ENCODE results near the gene RAI1. TPM values are rescaled to one million over a fixed set of nuclear protein-coding genes. Genes with fewer than 3 reads are reported as not detected.

RAI1 gene
- total RNA-seq, 2 experiments from 2014 or later: 10.5 to 11.0 TPM

DNA sequence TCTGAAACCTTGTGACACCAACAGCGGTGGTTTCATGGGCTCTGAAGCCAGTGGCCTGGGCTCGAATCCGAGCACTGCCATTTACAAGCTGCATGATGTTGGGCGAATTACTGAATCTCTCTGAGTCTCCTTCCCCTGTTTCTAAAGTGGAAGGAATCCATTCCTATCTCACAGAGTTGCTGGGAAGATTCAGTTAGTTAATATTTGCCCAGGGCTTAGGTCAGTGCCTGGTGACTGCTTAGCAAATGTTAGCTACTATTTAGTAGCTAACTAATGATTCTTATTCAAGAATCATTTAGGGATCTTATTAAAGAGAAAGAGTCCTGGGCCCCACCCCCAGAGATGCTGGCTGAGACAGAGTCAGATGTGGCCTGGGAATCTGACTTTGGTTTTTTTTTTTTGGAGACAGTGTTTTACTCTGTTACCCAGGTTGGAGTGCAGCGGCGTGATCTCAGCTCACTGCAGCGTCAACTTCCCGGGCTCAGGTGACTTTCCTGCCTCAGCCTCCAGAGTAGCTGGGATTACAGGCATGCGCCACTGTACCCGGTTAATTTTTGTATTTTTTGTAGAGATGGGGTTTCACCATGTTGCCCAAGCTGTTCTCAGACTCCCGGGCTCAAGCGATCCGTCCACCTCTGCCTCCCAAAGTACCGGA lies 33.6 kb upstream of the RAI1 start:
- CTCF ChIA-PET: interaction anchor here (0.6 kb wide), 1 partner anchor 22 kb away, joined by 3 read pairs; no protein-coding TSS in a partner anchor
- H3K9me3 Mint-ChIP-seq: peaks cover 5% of the 10 kb centered on the region
- no peaks in the 10 kb centered on the region for H3K36me3 Mint-ChIP-seq
- intact Hi-C loops (cut with micrococcal nuclease): no loop called here
- no peaks in the 10 kb centered on the region for H3K4me1 Mint-ChIP-seq (ENCODE audit: low read depth)
- peaks cover 5% of the 10 kb centered on the region for H3K27me3 Mint-ChIP-seq
- H3K27ac Mint-ChIP-seq: no peak overlapping the region
- no peak overlapping the region for H3K4me3 Mint-ChIP-seq
- POLR2A ChIA-PET: no interaction called here
- no peak for DNase-seq

DNA sequence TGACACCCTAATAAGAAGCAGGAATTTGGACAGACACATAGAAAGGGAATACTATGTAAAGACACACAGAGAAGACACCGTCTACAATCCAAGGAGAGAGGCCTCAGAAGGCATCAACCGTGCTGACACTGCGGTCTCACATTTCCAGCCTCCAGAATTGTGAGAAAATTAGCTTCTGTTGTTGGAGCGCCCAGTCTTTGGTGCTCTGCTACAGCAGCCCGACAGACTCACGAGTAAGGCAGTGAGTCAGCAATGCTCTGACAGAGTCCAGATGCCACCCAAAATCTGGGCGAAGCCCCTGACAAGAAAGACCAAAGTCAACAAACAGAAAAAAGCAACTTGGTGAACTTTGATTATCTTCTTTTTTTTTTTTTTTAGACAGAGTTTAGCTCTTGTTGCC lies 32.5 kb upstream of the RAI1 start:
- CTCF ChIA-PET: no interaction called here
- H3K9me3 Mint-ChIP-seq: peaks cover 5% of the 10 kb centered on the region
- H3K27ac Mint-ChIP-seq: no peak overlapping the region
- no peaks in the 10 kb centered on the region for H3K4me1 Mint-ChIP-seq (ENCODE audit: low read depth)
- intact Hi-C loops (cut with micrococcal nuclease): no loop called here
- no peak overlapping the region for H3K4me3 Mint-ChIP-seq
- no peak for DNase-seq
- POLR2A ChIA-PET: no interaction called here
- H3K27me3 Mint-ChIP-seq: peaks cover 5% of the 10 kb centered on the region
- no peaks in the 10 kb centered on the region for H3K36me3 Mint-ChIP-seq

DNA sequence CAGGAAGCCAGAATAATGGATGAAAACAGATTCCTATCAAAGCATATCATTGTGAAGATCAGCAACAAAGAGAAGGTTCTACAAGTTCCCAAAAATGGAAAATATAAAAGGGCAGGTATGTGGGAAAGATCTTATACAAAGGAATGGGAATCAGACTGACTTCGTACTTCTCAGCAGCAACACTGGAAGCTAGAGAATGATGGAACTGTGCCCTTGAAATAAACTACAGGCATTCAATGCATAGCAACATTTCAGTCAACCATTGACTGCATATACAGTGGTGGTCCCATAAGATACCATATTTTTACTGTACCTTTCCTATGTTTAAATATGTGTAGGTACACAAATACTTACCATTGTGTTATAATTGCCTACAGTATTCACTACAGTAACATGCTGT lies 30.3 kb upstream of the RAI1 start:
- ChIA-PET POLR2A (no interaction called here), CTCF (interaction anchor here (1.9 kb wide), 1 partner anchor 9 kb away, joined by 11 read pairs; no protein-coding TSS in a partner anchor)
- H3K27ac Mint-ChIP-seq: no peak overlapping the region
- intact Hi-C loops (cut with micrococcal nuclease): no loop called here
- peaks cover 5% of the 10 kb centered on the region for H3K9me3 Mint-ChIP-seq
- H3K4me3 Mint-ChIP-seq: no peak overlapping the region
- H3K27me3 Mint-ChIP-seq: no peaks in the 10 kb centered on the region
- no peaks in the 10 kb centered on the region for H3K4me1 Mint-ChIP-seq (ENCODE audit: low read depth)
- no peaks in the 10 kb centered on the region for H3K36me3 Mint-ChIP-seq
- DNase-seq: no peak

DNA sequence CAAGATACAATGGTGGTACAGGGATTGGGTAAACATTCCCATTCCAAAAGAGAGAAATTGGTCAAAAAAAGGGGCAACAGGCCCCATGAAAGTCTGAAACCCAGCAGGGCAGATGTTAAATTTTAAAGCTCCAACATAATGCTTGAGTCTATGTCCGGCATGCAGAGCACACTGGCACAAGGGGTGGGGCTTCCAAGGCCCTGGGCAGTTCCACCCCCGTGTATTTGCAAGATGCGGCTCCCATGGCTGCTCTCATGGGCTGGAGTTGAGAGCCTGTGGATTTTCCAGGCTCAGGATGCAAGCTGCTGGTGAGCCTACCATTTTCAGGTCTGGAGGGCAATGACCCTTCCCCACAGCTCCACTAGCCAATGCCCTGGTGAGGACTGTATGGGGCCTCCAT lies 27.9 kb upstream of the RAI1 start:
- no peaks in the 10 kb centered on the region for H3K27me3 Mint-ChIP-seq
- CTCF ChIA-PET: interaction anchor here (1.2 kb wide), 1 partner anchor 12 kb away, joined by 4 read pairs; no protein-coding TSS in a partner anchor
- POLR2A ChIA-PET: no interaction called here

DNA sequence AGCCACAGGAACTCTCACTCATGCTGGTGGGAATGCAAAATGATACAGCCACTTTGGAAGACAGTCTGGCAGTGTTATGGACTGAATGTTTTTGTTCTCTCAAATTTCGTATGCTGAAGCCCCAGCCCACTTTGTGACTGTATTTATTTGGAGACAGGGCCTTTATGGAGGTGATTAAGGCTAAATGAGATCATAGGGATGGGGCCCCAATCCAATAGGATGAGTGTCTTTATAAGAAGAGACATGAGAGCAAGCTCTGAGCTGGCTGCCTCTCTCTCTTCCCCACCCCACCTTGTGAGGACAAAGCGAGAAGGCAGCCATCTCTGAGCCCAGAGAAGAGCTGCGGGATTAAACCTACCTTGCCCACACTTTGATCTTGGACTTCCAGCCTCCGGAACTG lies 21.9 kb upstream of the RAI1 start:
- POLR2A ChIA-PET: no interaction called here
- intact Hi-C loops (cut with micrococcal nuclease): no loop called here
- H3K4me3 Mint-ChIP-seq: no peak overlapping the region
- H3K27me3 Mint-ChIP-seq: no peaks in the 10 kb centered on the region
- H3K4me1 Mint-ChIP-seq (ENCODE audit: low read depth): peaks cover 12% of the 10 kb centered on the region
- DNase-seq: no peak
- H3K9me3 Mint-ChIP-seq: peaks cover 13% of the 10 kb centered on the region
- no peak overlapping the region for H3K27ac Mint-ChIP-seq
- H3K36me3 Mint-ChIP-seq: peaks cover 2% of the 10 kb centered on the region
- CTCF ChIA-PET: interaction anchor here (0.6 to 0.9 kb wide), 3 partner anchors 210 to 317 kb away, joined by 3 read pairs; no protein-coding TSS in a partner anchor

More for the DNA sequence above, 27.9 kb upstream of the RAI1 start:
- Mint-ChIP-seq H3K9me3 (peaks cover 5% of the 10 kb centered on the region), H3K4me1 (ENCODE audit: low read depth) (no peaks in the 10 kb centered on the region), H3K4me3 (no peak overlapping the region), H3K36me3 (no peaks in the 10 kb centered on the region), H3K27ac (no peak overlapping the region)
- DNase-seq: no peak
- intact Hi-C loops (cut with micrococcal nuclease): no loop called here

DNA sequence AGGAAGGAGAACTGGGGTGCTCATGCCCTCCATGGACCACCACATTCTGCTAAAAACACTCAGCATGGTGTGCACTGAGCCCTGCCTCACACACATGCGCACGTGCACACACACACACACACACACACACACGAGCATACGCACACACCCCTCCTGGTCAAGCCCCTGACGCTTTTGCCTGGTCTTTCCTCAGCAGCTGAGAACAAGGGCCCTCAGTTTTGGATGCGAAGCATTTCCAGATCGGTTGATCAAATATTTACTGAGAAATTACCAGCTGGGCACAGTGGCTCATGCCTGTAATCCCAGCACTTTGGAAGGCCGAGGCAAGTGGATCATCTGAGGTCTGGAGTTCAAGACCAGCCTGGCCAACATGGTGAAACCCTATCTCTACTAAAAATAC lies 20.1 kb upstream of the RAI1 start:
- H3K27me3 Mint-ChIP-seq: no peaks in the 10 kb centered on the region
- H3K9me3 Mint-ChIP-seq: peaks cover 13% of the 10 kb centered on the region
- no peak for DNase-seq
- POLR2A ChIA-PET: no interaction called here
- H3K4me1 Mint-ChIP-seq (ENCODE audit: low read depth): peaks cover 12% of the 10 kb centered on the region
- H3K4me3 Mint-ChIP-seq: no peak overlapping the region
- intact Hi-C loops (cut with micrococcal nuclease): no loop called here
- peaks cover 2% of the 10 kb centered on the region for H3K36me3 Mint-ChIP-seq
- CTCF ChIA-PET: interaction anchor here (0.8 to 1.0 kb wide), 2 partner anchors 19 to 165 kb away, joined by 3 to 6 read pairs; partner anchors contain the start of gene RASD1
- H3K27ac Mint-ChIP-seq: no peak overlapping the region

DNA sequence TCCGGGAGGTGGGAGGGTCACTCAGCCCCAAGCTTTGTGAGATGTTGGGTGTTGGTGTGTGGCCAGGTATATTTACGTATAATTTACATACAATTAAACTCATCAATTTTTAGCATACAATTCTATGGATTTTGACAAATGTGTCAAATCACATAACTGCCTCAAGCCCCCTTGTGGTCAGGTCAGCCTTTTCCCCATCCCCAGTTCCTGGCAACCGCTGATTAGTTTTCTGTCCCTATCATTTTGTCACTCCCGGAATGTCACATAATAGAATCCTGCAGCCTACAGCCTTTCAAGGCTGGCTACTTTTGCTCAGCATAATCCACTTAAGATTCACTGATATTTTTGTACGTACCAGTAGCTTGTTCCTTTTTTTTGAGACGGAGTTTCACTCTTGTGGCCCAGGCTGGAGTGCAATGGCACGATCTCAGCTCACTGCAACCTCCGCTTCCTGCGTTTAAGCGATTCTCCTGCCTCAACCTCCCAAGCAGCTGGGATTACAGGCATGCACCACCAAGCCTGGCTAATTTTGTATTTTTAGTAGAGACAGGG lies 19.3 kb upstream of the RAI1 start:
- no peak overlapping the region for H3K27ac Mint-ChIP-seq
- no peak overlapping the region for H3K4me3 Mint-ChIP-seq
- peaks cover 13% of the 10 kb centered on the region for H3K9me3 Mint-ChIP-seq
- peaks cover 2% of the 10 kb centered on the region for H3K36me3 Mint-ChIP-seq
- intact Hi-C loops (cut with micrococcal nuclease): no loop called here
- no peak for DNase-seq
- ChIA-PET POLR2A (no interaction called here), CTCF (interaction anchor here (0.8 to 1.0 kb wide), 2 partner anchors 20 to 166 kb away, joined by 3 to 6 read pairs; partner anchors contain the start of gene RASD1)
- no peaks in the 10 kb centered on the region for H3K27me3 Mint-ChIP-seq
- H3K4me1 Mint-ChIP-seq (ENCODE audit: low read depth): peaks cover 12% of the 10 kb centered on the region

- POLR2A ChIA-PET: interaction anchor here (0.6 kb wide), 1 partner anchor 18 kb away, joined by 3 read pairs; no protein-coding TSS in a partner anchor
- CTCF ChIA-PET: interaction anchor here (1.0 to 2.2 kb wide), 2 partner anchors 9 to 22 kb away, joined by 3 to 5 read pairs; no protein-coding TSS in a partner anchor
- intact Hi-C loops (cut with micrococcal nuclease): no loop called here
- peaks cover 12% of the 10 kb centered on the region for H3K4me1 Mint-ChIP-seq (ENCODE audit: low read depth)
- H3K9me3 Mint-ChIP-seq: peaks cover 13% of the 10 kb centered on the region
- no peak overlapping the region for H3K27ac Mint-ChIP-seq
- peak overlapping the region; percentile 21 for H3K4me3 Mint-ChIP-seq
- peaks cover 2% of the 10 kb centered on the region for H3K36me3 Mint-ChIP-seq
- H3K27me3 Mint-ChIP-seq: no peaks in the 10 kb centered on the region
- DNase-seq: peak; percentile 79
Measured at GRCh38 chr17:17663160-17664063, 17.8 kb upstream of the RAI1 start.

GRCh38 chr17:17664064-17664452 lies 17.2 kb upstream of the RAI1 start:
- DNase-seq: no peak
- intact Hi-C loops (cut with micrococcal nuclease): no loop called here
- peaks cover 2% of the 10 kb centered on the region for H3K36me3 Mint-ChIP-seq
- no peak overlapping the region for H3K4me3 Mint-ChIP-seq
- ChIA-PET CTCF (interaction anchor here (1.0 to 2.2 kb wide), 2 partner anchors 8 to 22 kb away, joined by 3 to 5 read pairs; no protein-coding TSS in a partner anchor), POLR2A (interaction anchor here (0.6 kb wide), 1 partner anchor 18 kb away, joined by 3 read pairs; no protein-coding TSS in a partner anchor)
- peaks cover 12% of the 10 kb centered on the region for H3K4me1 Mint-ChIP-seq (ENCODE audit: low read depth)
- no peak overlapping the region for H3K27ac Mint-ChIP-seq
- no peaks in the 10 kb centered on the region for H3K27me3 Mint-ChIP-seq
- H3K9me3 Mint-ChIP-seq: peaks cover 8% of the 10 kb centered on the region

- intact Hi-C loops (cut with micrococcal nuclease): no loop called here
- POLR2A ChIA-PET: no interaction called here
- no peak overlapping the region for H3K27ac Mint-ChIP-seq
- CTCF ChIA-PET: interaction anchor here (1.2 to 1.7 kb wide), 3 partner anchors 13 to 254 kb away, joined by 3 to 7 read pairs (median 4); no protein-coding TSS in a partner anchor
- peaks cover 12% of the 10 kb centered on the region for H3K4me1 Mint-ChIP-seq (ENCODE audit: low read depth)
- DNase-seq: no peak
- no peak overlapping the region for H3K4me3 Mint-ChIP-seq
- no peaks in the 10 kb centered on the region for H3K27me3 Mint-ChIP-seq
- H3K9me3 Mint-ChIP-seq: no peaks in the 10 kb centered on the region
- H3K36me3 Mint-ChIP-seq: no peaks in the 10 kb centered on the region
Measured at GRCh38 chr17:17665255-17665654, 16.0 kb upstream of the RAI1 start.

DNA sequence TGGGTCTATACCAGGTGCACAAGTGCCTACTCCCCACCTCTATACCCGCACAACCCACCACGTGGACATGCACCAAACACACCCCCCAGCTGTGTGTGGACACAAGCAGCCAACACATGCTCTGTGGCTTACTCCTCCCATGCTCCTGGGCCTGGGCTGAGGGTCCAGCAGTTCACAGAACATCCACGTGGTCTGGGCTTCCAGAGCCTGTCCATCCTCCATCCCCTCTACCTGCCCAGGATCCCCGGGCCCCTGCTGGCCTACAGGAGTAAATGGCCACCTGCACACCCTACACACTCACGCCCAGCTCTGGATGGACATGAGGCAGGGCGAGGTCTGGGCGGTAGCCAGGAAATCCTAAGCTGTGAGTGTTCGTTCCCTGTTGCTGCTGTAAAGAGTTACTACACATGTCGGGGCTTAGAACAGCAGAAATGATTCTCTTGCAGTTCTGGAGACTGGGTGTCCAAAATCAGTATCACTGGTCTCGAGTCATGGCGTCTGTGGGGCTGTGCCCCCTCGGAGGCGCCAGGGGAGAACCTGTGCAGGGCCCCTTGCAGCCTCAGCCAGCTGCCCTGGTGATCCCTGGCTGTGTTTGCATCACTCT lies 15.0 kb upstream of the RAI1 start:
- CTCF ChIA-PET: interaction anchor here (1.2 to 1.7 kb wide), 4 partner anchors 14 to 253 kb away, joined by 3 to 7 read pairs (median 4); no protein-coding TSS in a partner anchor
- H3K27me3 Mint-ChIP-seq: no peaks in the 10 kb centered on the region
- H3K4me3 Mint-ChIP-seq: no peak overlapping the region
- H3K4me1 Mint-ChIP-seq (ENCODE audit: low read depth): peaks cover 12% of the 10 kb centered on the region
- POLR2A ChIA-PET: no interaction called here
- no peaks in the 10 kb centered on the region for H3K9me3 Mint-ChIP-seq
- no peak overlapping the region for H3K27ac Mint-ChIP-seq
- DNase-seq: no peak
- no peaks in the 10 kb centered on the region for H3K36me3 Mint-ChIP-seq
- intact Hi-C loops (cut with micrococcal nuclease): no loop called here

Data from activated CD4-positive, alpha-beta memory T cell treated with anti-CD3 and anti-CD28 coated beads for 36 hours (primary cell).